A673 (cell line): ENCODE measurements around the gene SMARCC1.

Source experiments
- CTCF ChIP-seq: fragments of 300-800, 200-600 bp; sonication (generic); conservative IDR thresholded peaks from 2 replicates; pipeline ENCODE4 v1.5.1; 2017; ENCODE audit warnings: low read depth, mild to moderate bottlenecking, antibody characterized with exemption, low read length, moderate library complexity, mixed read lengths
- EZH2 ChIP-seq: fragments of 200-600 bp; sonication (generic); IDR thresholded peaks from 2 replicates; pipeline ENCODE4 v1.6.1; 2017; ENCODE audit warnings: borderline replicate concordance, low read depth, mild to moderate bottlenecking, mixed read lengths, antibody characterized with exemption, low read length; ENCODE audit not compliant: poor library complexity, severe bottlenecking

DNA sequence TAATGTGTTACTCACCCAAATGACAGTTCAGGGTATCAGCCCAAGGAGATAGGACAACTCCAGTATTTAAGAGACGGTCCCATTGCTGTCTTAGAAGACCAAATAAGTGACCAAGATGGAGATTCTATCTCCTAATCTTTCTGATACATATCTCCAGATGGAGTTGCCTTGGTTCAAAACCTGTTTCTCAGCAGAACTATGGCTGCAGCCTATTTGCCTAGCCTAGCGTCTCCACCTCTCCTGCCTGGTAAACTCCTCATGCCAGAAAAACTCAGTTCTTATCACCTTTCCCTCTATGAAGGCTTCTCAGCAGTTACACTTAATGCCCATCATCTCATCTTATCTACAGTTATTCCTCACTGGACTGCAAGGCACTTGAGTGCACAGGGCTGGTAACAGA, 201.8 kb downstream of the SMARCC1 start:
- TF ChIP-seq CTCF: no peak
- TF ChIP-seq EZH2: no peak
